HG03457 (cell line): Measurements from ENCODE around the gene CCDC124.
A peak's percentile ranks its signal among the peaks of the same experiment; 100 is the strongest.

Experiments used
- ATAC-seq: cut with Tn5 transposase; IDR thresholded peaks from one replicate; pipeline ENCODE4 v1.9.1; 2021; ENCODE audit warnings: moderate number of reproducible peaks; ENCODE audit not compliant: unreplicated experiment

Gene CCDC124

DNA sequence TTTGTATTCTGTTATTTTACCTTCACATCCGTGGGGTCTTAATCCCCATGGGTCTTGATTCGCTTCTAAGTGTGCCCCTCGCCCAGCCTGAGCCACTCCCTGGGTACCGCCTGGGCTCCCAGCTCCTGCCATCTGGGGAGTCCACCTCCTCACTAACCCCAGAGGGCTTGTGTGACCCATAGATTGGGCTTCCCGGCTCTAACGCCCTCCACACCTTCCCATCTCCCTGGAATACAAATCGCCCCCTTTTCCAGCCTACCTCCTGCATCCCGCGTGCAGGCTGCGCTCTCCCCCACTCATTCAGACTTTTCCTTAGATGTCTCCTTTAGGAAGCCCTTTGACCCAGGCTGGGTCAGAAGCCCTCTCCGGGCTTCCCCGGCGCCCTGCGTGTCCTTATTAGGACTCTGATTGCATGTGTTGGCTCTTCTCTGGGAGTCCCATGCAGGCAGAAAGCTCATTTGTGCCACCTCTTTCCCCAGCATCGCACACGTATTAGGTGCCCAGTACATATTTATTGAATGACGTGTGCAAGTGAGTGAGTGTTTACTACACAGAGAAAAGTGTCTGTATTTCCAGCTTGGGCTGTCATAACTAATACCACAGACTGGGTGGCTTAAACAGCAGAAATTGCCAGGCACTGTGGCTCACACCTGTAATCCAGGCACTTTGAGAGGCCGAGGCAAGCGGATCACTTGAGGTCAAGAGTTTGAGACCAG, 757 bp downstream of the CCDC124 start:
- ATAC-seq, result no peak

DNA sequence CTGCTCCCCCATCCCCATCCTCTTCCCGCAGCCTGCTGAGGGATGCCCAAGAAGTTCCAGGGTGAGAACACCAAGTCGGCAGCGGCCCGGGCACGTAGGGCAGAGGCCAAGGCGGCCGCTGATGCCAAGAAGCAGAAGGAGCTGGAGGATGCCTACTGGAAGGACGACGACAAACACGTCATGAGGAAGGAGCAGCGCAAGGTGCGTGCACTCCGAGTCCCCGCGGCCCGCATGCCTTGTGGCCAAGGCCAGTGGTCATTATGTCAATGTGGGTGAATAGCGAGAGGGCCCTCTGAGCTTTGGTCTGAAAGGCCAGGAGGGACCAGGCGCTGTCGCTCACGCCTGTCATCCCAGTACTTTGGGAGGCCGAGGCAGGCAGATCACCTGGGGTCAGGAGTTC, 3.6 kb downstream of the CCDC124 start:
- no peak for ATAC-seq

DNA sequence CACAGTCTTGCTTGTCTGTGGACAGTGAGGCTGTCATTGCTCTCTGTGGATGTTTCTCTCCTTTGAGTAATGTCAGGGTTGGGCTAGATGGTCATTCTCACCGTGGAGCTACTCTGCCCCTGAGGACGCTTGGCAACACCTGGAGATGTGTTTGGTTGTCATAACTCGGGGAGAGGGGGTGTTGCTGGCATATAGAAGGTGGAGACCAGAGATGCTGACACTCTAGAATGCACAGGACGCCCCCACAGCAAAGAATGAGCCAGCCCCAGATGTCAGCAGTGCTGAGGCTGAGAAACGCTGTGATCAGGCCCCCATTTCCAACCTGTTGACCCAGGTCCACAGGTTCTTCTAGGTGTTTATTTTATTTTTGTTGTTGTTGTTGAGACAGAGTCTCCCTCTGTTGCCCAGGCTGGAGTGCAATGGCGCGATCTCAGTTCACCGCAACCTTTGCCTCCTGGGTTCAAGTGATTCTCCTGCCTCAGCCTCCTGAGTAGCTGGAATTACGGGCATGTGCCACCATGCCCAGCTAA, 4.6 kb downstream of the CCDC124 start:
- no peak for ATAC-seq

DNA sequence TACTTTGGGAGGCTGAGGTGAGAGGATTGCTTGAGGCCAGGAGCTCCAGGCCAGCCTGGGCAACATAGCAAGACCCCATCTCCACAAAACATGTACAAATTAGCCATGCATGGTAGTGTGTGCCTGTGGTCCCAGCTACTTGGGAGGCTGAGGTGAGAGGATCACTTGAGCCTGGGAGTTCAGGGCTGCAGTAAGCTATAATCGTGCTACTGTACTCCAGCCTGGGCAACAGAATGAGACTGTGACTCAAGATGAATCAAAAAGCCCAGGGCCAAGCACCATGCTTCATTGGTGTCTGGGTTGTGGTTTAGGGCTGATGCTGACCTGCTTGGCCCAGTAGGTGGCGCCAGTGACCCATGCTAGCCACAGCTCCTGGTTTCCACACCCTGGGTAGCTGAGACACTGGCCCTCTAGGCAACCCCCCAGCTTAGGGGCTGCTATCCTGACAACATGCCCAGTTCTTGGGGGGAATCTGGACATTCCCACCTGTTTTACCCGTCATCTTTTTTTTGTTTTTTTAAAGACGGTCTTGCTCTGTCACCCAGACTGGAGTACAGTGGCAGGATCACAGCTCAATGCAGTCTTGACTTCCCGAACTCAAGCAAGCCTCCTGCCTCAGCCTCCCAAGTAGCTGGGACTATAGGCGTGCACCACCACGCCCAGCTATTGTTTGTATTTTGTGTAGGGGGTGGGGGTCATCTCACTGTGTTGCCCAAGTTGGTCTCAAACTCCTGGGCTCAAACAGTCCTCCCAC, 5.5 kb downstream of the CCDC124 start:
- ATAC-seq, result no peak

DNA sequence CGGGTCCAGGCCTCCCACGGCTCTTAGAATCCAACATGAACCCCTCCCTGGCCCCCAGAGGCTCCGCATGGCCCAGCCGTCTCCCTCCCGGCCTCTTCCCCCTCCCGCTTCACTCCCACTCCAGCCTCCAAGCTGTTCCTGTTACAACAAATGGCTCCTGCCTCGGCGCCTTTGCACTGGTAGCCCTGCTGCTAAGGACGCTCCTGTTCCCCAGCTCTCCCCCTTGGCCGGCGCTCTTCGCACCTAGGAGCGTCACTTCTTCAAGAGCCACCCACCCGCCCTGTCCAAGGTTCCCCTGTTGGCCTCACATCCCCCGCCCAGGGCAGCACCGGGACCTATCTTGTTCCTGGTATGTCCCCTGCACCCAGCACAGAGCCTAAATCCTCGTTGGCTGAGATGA, 9.4 kb downstream of the CCDC124 start:
- ATAC-seq, result no peak

DNA sequence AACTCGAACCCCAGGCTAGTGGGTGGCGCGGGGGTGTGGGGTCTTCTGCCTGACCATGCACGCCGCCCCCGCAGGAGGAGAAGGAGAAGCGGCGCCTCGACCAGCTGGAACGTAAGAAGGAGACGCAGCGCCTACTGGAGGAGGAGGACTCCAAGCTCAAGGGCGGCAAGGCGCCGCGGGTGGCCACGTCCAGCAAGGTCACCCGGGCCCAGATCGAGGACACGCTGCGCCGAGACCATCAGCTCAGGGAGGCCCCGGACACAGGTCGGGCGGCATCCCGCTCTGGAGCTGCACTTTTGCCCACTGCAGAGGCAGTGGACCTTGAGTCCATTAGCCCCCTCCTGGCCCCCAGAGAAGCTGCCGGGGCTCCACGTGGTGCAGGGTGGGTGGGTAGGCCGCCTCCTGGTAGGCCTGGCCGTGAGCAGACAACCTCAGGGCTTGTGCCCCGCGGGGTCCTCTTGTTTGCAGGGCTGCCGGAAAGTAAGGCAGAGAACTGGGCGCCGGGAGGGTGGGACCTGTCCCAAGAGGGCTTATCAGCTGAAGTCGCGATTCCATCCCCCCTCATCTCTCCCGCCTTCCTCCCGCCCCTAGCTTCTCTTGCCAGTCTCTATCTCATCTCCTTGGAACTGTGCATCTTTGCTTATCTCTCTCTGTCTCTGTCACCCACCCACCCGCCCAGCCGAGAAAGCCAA, 9.9 kb downstream of the CCDC124 start:
- ATAC-seq, result no peak

DNA sequence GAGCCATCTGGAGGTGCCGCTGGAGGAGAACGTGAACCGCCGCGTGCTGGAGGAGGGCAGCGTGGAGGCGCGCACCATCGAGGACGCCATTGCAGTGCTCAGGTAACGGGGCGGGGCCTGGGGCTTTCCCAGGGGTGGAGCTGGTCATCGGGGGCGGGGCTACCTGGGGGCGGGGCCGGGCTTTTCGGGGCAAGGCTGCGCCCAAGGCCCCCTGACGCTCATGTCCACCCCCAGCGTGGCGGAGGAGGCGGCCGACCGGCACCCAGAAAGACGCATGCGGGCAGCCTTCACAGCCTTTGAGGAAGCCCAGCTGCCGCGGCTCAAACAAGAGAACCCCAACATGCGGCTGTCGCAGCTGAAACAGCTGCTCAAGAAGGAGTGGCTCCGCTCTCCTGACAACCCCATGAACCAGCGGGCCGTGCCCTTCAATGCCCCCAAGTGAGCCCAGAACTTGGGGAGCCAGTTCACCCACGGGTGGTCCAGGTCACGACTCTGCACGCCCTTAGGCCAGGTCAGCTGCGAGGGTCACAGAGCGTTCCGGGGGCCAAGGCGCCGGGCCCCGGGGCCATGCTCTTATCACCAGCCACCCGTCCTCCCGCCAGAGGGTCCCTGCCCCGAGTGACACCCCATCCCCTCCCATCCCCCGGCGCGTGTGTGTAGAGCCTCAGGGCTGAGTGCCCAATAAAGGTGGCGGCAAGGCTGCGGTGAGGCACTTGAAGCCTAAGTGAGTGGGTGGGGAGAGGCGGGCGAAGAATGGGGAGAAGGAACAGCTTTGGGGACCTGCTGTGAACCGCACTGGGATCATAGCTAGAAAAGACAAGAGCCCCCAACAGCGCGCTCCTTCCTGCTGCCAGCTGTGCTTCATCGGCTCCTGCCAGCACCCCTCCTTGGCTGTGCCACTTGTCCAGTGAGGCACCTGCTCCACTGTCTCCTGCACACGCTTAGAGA, 10.7 kb downstream of the CCDC124 start:
- ATAC-seq, result no peak

DNA sequence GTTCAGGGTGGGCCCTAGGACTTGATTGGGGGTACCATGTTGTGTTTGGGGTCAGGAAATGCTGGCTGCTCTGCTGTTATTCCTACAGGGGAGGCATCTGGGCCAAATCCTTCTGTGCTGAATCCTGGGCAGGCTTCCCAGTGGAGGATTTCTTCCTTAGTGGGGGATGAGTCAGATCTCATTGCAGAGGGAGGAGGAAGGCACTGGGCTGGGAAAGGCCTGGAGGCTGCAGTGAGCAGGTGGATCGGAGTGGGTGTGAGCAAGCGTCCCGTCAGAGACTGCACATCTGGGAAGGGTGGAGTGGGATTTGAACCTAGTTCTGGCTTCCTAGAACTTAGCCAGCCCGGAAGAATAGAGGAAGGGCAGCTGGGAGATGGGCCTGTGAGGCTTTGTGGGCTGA, 11.5 kb downstream of the CCDC124 start:
- no peak for ATAC-seq

DNA sequence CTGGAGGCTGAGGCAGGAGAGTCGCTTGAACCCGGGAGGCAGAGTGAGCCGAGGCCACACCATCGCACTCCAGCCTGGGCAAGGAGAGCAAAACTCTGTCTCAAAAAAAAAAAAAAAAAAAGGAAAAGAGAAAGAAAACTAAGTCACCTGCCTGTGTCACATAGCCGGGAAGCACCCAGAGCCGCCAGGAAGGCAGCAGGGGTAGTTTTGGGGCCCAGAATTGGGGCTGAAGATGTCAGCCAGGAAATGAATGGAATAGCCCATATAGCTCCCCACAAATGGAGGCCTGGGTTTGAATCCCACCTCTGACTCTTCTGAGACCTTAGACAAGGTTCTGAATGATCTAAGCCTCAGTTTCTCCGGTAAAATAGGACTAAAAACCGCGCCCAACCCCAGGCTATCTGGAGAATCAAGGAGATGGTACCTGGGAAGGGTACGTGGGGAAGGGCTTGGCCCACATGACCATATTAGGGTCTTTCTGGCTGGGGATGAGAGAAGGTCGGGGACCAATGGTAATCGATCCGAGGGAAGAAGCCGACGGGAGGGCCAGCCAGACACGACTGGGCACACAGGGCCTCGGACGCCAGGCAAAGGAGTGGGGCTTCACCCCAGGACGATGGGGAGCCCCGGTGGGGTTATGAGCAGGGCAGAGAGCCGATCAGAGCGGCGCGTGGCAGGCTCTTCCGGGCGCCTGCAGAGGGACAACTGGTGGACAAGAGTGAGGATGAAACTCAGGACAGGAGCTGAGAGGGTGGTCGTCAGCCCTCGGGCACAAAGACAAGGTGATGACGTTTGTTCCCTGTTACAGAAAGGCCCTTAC, 14.4 kb downstream of the CCDC124 start:
- peak; percentile 6 for ATAC-seq

DNA sequence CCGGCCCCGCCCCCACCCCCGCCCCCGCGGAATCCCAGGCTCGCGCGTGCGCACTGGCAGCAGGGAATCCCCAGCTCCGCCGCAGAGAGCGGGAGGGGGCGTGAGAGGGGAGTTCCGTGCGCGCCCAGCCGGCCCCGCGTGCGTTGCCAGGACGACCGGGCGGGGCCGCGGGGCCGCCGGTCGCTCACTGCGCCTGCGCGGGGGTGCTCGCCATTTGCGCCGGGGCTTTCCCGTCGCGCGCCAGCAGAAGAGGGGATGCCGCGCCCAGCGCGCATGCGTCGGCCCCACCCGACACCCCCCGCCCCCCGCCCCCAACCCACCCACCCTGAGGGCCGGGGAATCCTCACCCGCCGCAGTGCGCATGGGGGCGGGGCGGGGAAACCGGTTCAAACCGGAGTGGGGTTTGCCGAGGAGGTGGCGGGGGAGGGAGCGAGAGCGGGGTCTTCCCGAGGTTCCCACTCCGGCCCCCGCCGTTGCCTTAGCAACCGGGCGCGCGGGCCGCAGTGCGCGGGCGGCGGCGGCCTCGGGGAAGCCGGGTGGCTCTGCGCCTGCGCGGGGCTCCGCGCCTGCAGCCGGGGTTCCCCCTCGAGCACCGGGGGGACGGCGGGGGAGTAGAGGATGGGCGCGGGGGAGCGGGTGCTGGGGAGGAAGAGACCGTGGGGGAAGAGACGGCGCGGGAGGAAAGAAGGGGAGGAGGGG, 15.1 kb downstream of the CCDC124 start:
- peak; percentile 31 for ATAC-seq

DNA sequence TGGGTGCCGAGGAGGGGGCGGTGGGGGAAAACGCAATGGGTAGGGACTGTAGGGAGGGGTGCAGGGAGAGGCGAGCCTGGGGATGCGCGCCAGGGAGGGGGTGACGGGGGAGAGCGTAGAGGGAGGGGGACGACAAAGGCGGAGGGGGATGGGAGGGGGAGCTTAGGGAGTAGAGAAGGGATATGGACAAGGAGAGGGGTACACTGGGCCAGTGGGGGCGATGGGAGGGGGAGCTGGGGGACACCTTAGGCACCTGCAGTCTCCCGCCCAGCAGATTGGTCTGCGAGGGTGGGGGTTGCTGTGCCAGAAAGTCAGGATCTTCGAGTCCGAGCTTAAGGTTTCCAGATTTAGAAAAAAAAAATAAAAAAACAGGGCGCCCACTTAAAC, 15.7 kb downstream of the CCDC124 start:
- no peak for ATAC-seq

DNA sequence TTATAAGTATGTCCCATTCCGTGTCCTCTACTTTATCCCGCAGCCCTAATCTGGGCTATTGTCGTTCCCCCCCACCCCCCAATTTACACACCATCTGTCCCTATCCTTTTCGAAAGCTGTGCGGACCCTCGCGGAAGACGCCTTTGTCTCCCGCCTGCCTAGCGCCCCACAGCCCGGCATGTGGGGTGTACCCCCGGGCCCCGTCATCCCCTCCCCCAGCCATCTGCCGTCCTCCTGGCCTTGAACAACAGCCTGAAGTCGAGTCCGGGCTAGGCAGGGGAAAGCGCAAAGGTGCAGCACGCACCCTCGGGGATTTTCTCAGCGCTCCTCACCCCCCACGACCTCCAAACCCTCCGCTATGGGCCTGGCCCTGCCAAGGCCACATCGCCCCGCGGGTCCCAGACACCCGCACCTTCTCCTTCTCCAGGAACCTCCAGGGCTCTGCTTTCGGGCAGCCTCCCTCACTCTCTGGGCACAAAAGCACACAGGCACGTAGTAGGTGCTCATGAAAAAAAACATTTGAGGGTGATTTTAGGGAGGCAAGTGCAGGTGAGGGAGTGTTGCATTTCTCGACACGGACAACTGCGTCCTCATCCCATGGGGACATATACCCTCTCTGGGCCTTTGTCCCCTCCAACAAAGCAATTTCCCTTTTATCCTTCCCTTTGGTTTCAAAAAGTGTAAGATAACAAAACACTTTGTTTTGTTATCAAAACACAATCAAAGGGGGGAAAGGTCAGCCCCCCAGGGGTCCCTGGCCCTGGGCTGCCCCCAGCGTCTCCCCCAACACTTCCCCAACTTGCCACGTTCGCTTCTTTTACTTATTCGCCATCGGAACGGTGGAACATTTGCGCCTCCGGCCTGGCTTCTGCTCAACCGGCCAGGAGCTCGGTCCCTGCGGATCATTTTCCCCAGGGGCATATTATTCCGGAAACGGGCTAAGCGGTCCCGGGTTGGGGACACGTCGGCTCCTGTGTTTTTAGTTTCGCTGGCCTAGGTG, 16.4 kb downstream of the CCDC124 start:
- ATAC-seq, result no peak

DNA sequence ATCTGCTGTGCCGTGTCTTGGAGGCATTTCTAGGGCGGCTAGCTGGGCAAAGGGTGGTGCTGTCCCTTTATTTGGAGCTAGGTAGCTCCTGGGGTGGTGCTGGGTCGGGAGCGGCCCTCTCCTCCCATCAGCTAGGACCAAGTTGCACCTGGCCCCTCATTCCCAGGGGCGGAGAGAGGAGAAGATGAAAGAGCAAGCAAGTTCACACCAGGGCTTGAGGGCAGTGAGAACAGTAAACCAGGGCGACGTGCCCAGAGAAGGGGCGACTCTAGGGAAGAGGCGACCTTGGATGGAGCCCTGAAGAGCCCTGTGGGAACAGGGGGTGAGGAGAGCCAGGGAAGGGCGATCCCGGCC, 17.1 kb downstream of the CCDC124 start:
- no peak for ATAC-seq

DNA sequence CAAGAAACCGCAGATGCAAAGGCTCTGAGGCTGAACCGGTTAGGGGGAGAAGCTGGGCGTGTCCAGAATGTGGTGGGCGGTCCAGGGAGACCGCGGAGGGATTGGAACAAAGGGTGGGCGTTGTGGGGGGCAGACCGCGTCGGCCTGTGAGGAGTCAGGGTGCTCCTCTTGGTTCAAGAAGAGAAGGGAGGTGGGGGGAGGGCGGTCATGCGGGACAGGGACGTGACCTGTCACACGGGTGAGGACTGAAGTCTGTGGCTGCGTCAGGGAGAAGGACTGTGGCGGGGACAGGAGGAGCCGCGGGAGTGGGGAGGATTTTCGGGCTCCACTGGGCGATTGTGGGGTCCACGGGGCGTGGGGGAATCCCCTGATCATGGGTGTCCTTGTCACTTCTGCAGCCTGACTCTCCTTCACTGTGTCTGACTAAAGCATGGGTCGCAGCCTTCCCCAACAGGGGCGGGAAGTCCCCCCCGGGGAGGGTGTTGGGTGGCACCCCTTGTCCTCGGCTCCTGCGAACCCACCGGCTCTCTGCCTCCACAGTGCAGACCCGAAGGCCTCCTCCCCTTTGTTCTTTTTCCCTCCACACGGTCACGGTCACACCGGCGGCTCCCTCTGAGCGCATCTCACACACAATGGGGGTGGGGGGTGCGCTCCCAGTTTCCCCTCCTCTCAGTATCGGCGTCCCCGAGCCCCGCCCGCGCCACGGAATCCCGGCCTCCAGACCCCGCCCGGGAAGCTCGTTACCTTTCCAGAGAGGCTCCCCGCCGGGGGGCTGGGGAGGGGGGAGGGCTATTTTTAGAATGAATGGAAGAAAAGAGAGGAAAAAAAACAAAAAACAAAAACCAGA, 17.7 kb downstream of the CCDC124 start:
- no peak for ATAC-seq

DNA sequence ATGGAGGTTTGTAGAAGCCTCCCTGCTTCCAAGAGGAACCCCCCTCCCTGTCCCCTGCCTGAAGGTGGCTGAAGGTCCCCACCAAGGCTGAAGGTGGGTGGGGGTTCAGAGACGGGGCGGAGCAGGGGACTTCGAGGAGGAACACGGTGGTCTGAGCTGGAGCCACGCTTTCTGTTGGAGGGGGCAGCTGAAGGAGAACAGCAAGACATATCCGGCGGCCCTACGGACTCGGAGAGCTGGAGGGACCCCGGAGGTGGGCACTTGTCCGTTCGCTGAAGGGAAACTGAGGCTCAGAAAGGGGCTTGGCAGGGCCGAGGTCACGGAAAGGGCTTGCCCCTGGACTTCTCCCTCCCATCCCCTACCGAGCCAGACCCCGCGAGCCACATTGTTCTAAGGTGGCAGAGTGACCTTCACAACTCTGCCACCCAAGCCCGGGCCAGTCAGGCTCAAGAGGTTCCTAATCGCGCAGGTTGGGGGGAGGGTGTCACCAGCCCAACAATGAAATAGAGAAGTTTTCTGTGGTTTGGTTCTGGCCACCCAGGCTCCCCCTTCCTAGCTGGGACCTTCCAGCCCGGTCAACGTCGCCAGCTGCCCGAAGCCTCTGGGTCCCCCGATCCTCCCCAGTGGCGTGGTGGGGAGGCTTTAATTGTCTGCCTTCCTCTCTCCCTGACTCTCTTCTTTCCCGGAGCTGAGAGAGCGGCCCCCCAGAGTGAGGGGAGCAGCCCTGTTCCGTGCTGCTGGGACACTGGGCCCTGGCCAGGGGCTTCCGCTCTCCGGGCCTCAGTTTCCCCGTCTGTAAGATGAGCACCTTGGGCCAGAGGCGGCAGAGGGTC, 18.6 kb downstream of the CCDC124 start:
- no peak for ATAC-seq
